ENCODE results near the gene ANKRD30A.
"Not testable (repeated sequence)": the region's sequence is repeated elsewhere in the genome, so short reads cannot be mapped to it uniquely, and the experiment has no call there.

ANKRD30A gene

GRCh38 chr10:37314350-37314749 is 189.0 kb downstream of the ANKRD30A start:
- TF ChIP-seq CTCF (conservative IDR thresholded peaks at IDR 0.05; ENCODE audit: low read depth, low read length): no peak
- DNase-seq (ENCODE audit: low read depth): no peak
- no peak overlapping the region for H3K4me3 ChIP-seq (ENCODE audit: low read depth, low read length)

- no peak for DNase-seq (ENCODE audit: low read depth)
- no peak overlapping the region for H3K4me3 ChIP-seq (ENCODE audit: low read depth, low read length)
- no peak for TF ChIP-seq CTCF (conservative IDR thresholded peaks at IDR 0.05; ENCODE audit: low read depth, low read length)
These were observed 189.5 kb downstream of the ANKRD30A start for GRCh38 chr10:37314862-37315261.

- TF ChIP-seq CTCF (conservative IDR thresholded peaks at IDR 0.05; ENCODE audit: low read depth, low read length): no peak
- DNase-seq (ENCODE audit: low read depth): no peak
- no peak overlapping the region for H3K4me3 ChIP-seq (ENCODE audit: low read depth, low read length)
These were observed 219.0 kb downstream of the ANKRD30A start for GRCh38 chr10:37344413-37344812.

GRCh38 chr10:37379991-37380390 is 254.6 kb downstream of the ANKRD30A start:
- no peak overlapping the region for H3K4me3 ChIP-seq (ENCODE audit: low read depth, low read length)
- DNase-seq (ENCODE audit: low read depth): no peak
- no peak for TF ChIP-seq CTCF (conservative IDR thresholded peaks at IDR 0.05; ENCODE audit: low read depth, low read length)

- H3K4me3 ChIP-seq (ENCODE audit: low read depth, low read length): no peak overlapping the region
- TF ChIP-seq CTCF (conservative IDR thresholded peaks at IDR 0.05; ENCODE audit: low read depth, low read length): no peak
- no peak for DNase-seq (ENCODE audit: low read depth)
These were observed 255.9 kb downstream of the ANKRD30A start for GRCh38 chr10:37381271-37381670.

- DNase-seq (ENCODE audit: low read depth): no peak
- H3K4me3 ChIP-seq (ENCODE audit: low read depth, low read length): no peak overlapping the region
- no peak for TF ChIP-seq CTCF (conservative IDR thresholded peaks at IDR 0.05; ENCODE audit: low read depth, low read length)
These were observed 259.5 kb downstream of the ANKRD30A start for GRCh38 chr10:37384923-37385322.

- DNase-seq (ENCODE audit: low read depth): no peak
- H3K4me3 ChIP-seq (ENCODE audit: low read depth, low read length): no peak overlapping the region
- no peak for TF ChIP-seq CTCF (conservative IDR thresholded peaks at IDR 0.05; ENCODE audit: low read depth, low read length)
These were observed 265.5 kb downstream of the ANKRD30A start for GRCh38 chr10:37390926-37391325.

- not testable (repeated sequence) for H3K4me3 ChIP-seq (ENCODE audit: low read depth, low read length); DNase-seq (ENCODE audit: low read depth)
These were observed 275.4 kb downstream of the ANKRD30A start for GRCh38 chr10:37400774-37401173.
